ENCODE results near the gene KIF26B.

- TF ChIP-seq CTCF (IDR thresholded peaks at IDR 0.05; ENCODE audit: low read length) = no peak
- TF ChIP-seq EZH2 (optimal IDR thresholded peaks at IDR 0.05; ENCODE audit: low read depth, low read length) = no peak
- no peak for TF ChIP-seq EZH2phosphoT487 (IDR thresholded peaks at IDR 0.05; ENCODE audit: low read length)
Observed at GRCh38 chr1:245549996-245550719, 395.4 kb downstream of the KIF26B start.

All from MM.1S (cell line).